Neuronal stem cell (in vitro differentiated cells): Measurements from ENCODE around the gene C5orf24.

Experiments
- DNase-seq: peaks from one replicate; pipeline ENCODE4 v3.0.0-alpha.2; 2013; ENCODE audit warnings: low spot score
- H2AFZ ChIP-seq: one replicate; pipeline ENCODE4 v1.6.1; 2013; ENCODE audit warnings: mild to moderate bottlenecking, low read length, inconsistent platforms
- H2AK5ac ChIP-seq: 2 replicates; pipeline ENCODE4 v1.6.1; 2013; ENCODE audit warnings: low read depth, mild to moderate bottlenecking, inconsistent platforms, low read length, moderate library complexity, mixed read lengths
- H2BK120ac ChIP-seq: 2 replicates; pipeline ENCODE4 v1.6.1; 2013; ENCODE audit warnings: low read depth, mild to moderate bottlenecking, inconsistent platforms, low read length, moderate library complexity, mixed read lengths
- H2BK12ac ChIP-seq: one replicate; pipeline ENCODE4 v1.6.1; 2013; ENCODE audit warnings: low read length, inconsistent platforms
- H2BK15ac ChIP-seq: 2 replicates; pipeline ENCODE4 v1.6.1; 2013; ENCODE audit warnings: mild to moderate bottlenecking, low read length, inconsistent platforms, mixed read lengths
- H2BK5ac ChIP-seq: one replicate; pipeline ENCODE4 v1.6.1; 2013; ENCODE audit warnings: inconsistent platforms, mild to moderate bottlenecking, low read length, moderate library complexity
- H3K14ac ChIP-seq: one replicate; pipeline ENCODE4 v1.6.1; 2013; ENCODE audit warnings: low read length, inconsistent platforms
- H3K18ac ChIP-seq: 2 replicates; pipeline ENCODE4 v1.6.1; 2013; ENCODE audit warnings: low read length, inconsistent platforms
- H3K23ac ChIP-seq: 2 replicates; pipeline ENCODE4 v1.6.1; 2013; ENCODE audit warnings: low read depth, mild to moderate bottlenecking, mixed read lengths, low read length, inconsistent platforms; ENCODE audit not compliant: poor library complexity
- H3K27ac ChIP-seq: replicated peaks from 3 replicates; pipeline ENCODE4 v1.5.1; 2013; ENCODE audit warnings: low read length, inconsistent platforms
- H3K27me3 ChIP-seq, 3 experiments: 2 replicates each; pipeline ENCODE4 v1.6.1; 2013; ENCODE audit warnings: low read length in 3 of 3, mild to moderate bottlenecking in 2 of 3, inconsistent platforms in 1 of 3, low read depth in 1 of 3, mixed read lengths in 1 of 3, moderate library complexity in 1 of 3; ENCODE audit not compliant: control insufficient read depth in 3 of 3, insufficient read depth in 3 of 3
- H3K36me3 ChIP-seq, 2 donors: replicated peaks in 1 of 2; 2 replicates each; pipeline ENCODE4 v1.6.1; 2013; ENCODE audit warnings: low read length in 2 of 2; ENCODE audit not compliant: control insufficient read depth in 2 of 2, insufficient read depth in 2 of 2
- H3K4ac ChIP-seq: 2 replicates; pipeline ENCODE4 v1.6.1; 2013; ENCODE audit warnings: inconsistent platforms, mild to moderate bottlenecking, low read length, moderate library complexity
- H3K4me1 ChIP-seq, 2 donors: 1 replicate in 1 of 2; 2 replicates in 1 of 2; pipeline ENCODE4 v1.6.1; 2013; ENCODE audit warnings: low read length in 2 of 2, low read depth in 1 of 2; ENCODE audit not compliant: control insufficient read depth in 2 of 2, insufficient read depth in 1 of 2
- H3K4me2 ChIP-seq: one replicate; pipeline ENCODE4 v1.6.1; 2013; ENCODE audit warnings: mild to moderate bottlenecking, low read length, inconsistent platforms; ENCODE audit not compliant: insufficient read depth, poor library complexity, severe bottlenecking
- H3K4me3 ChIP-seq, 2 donors: 2 replicates each; pipeline ENCODE4 v1.5.1; 2013; ENCODE audit warnings: low read length in 2 of 2, mild to moderate bottlenecking in 2 of 2, inconsistent platforms in 1 of 2, moderate library complexity in 1 of 2
- H3K79me1 ChIP-seq: one replicate; pipeline ENCODE4 v1.6.1; 2013; ENCODE audit warnings: low read depth, mild to moderate bottlenecking, inconsistent platforms, low read length, moderate library complexity
- H3K9ac ChIP-seq: one replicate; pipeline ENCODE4 v1.6.1; 2013; ENCODE audit warnings: mild to moderate bottlenecking, low read depth, low read length, inconsistent platforms; ENCODE audit not compliant: poor library complexity
- H3K9me3 ChIP-seq, 2 donors: replicated peaks in 1 of 2; 2 replicates each; pipeline versions ENCODE3 to v1.6.1; 2013; ENCODE audit warnings: low read length in 2 of 2, mild to moderate bottlenecking in 2 of 2, inconsistent platforms in 1 of 2, low read depth in 1 of 2, mixed read lengths in 1 of 2, moderate library complexity in 1 of 2; ENCODE audit not compliant: control insufficient read depth in 2 of 2, insufficient read depth in 1 of 2
- H4K8ac ChIP-seq: one replicate; pipeline ENCODE4 v1.6.1; 2013; ENCODE audit warnings: low read depth, mild to moderate bottlenecking, inconsistent platforms, low read length, moderate library complexity
- H4K91ac ChIP-seq: one replicate; pipeline ENCODE4 v1.6.1; 2013; ENCODE audit warnings: low read length, low read depth, mild to moderate bottlenecking, inconsistent platforms; ENCODE audit not compliant: poor library complexity
- WGBS, 2 donors: extraction: QIAGEN DNeasy Blood & Tissue Kit; methylation state at CpG; one replicate each; pipeline ENCODE4 v1.1.7; 2013; ENCODE audit warnings: missing lambda C conversion rate in 2 of 2, mixed read lengths in 1 of 2; ENCODE audit not compliant: insufficient read length in 2 of 2, insufficient replicate concordance in 1 of 2; ENCODE audit errors: extremely low coverage in 2 of 2; 5-methylcytosine and 5-hydroxymethylcytosine counted together

C5orf24 gene

DNA sequence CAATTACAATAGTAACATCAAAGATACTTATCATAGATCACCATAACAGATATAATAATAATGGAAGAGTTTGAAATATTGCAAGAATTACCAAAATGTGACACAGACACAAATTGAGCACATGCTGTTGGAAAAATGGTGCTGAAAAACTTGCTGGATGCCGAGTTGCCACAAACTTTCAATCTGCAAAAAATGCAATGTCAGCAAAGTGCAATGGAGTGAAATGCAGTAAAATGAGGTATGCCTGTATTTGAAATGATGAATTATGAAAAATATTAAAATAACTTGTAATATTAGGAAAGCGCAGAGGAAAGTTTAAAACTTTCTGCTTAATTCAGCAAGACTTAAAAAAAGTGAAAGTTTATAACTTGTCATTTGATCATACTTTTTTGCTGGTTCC, 47.2 kb downstream of the C5orf24 start:
- H2BK12ac ChIP-seq, result no peak overlapping the region
- H2BK5ac ChIP-seq, result no peak overlapping the region
- no peaks in the 10 kb centered on the region for H3K79me1 ChIP-seq
- H2BK120ac ChIP-seq, result no peak overlapping the region
- H3K27me3 ChIP-seq, result no peaks in the 10 kb centered on the region
- H3K36me3 ChIP-seq, result peaks cover 0 to 48% of the 10 kb centered on the region in 2 donors
- no peak overlapping the region for H2BK15ac ChIP-seq
- no peak for DNase-seq
- H3K4me1 ChIP-seq, result peaks cover 0 to 3% of the 10 kb centered on the region in 2 donors
- H3K14ac ChIP-seq, result no peak overlapping the region
- 100% methylated on average over 1 of the region's 2 CpGs; no CpG with 5 or more reads in 1 of the 2 donors for WGBS, 2 donors
- no peak overlapping the region for H3K9ac ChIP-seq
- no peak overlapping the region for H2AFZ ChIP-seq
- H2AK5ac ChIP-seq, result no peak overlapping the region
- peaks cover 0 to 10% of the 10 kb centered on the region in 2 donors for H3K9me3 ChIP-seq
- H4K8ac ChIP-seq, result no peak overlapping the region
- H3K23ac ChIP-seq, result no peak overlapping the region
- no peak overlapping the region for H3K4ac ChIP-seq
- no peak overlapping the region for H4K91ac ChIP-seq
- no peak overlapping the region for H3K4me2 ChIP-seq
- no peak overlapping the region for H3K27ac ChIP-seq
- H3K4me3 ChIP-seq, result no peak overlapping the region
- H3K18ac ChIP-seq, result no peak overlapping the region

DNA sequence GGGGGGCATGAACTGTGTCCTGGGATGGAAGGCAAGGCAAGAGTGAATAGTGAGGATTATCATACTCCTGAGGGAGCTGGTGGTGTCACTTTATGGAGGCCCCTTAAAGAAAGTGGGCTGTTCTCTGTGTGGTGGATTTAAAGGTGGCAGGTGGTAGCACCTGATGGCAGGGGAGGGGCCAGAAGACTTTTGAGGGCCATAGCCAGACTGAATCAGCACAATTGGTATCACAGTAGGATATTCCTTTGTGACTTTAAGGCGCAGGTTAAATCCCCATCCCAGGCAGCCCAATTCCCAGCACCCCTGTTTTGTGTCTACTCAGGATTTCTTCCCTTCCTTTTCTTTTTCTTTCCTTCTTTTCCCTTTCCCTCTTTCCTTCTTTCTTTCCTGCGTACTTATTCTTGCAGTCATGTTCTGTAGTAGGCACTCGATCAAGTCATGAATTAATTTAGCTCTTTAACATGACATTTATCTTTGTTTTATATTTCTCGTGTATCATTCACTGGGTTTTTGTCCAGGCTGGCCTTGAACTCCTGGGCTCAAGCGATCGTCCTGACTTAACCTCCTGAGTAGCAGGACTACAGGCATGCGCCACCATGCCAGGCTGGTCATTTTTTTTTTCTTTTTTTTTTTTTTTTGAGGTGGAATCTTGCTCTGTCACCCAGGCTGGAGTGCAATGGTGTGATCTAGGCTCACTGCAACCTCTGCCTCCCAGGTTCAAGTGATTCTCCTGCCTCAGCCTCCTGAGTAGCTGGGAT, 48.2 kb downstream of the C5orf24 start:
- no peak overlapping the region for H2AK5ac ChIP-seq
- no peaks in the 10 kb centered on the region for H3K79me1 ChIP-seq
- no peak overlapping the region for H2BK15ac ChIP-seq
- H3K4ac ChIP-seq, result no peak overlapping the region
- H3K4me3 ChIP-seq, result no peak overlapping the region
- H3K9me3 ChIP-seq, result peaks cover 0 to 10% of the 10 kb centered on the region in 2 donors
- H4K8ac ChIP-seq, result no peak overlapping the region
- H3K36me3 ChIP-seq, result peaks cover 0 to 43% of the 10 kb centered on the region in 2 donors
- H2AFZ ChIP-seq, result no peak overlapping the region
- H2BK5ac ChIP-seq, result no peak overlapping the region
- H3K14ac ChIP-seq, result no peak overlapping the region
- no peak overlapping the region for H3K9ac ChIP-seq
- H4K91ac ChIP-seq, result no peak overlapping the region
- H2BK12ac ChIP-seq, result no peak overlapping the region
- H2BK120ac ChIP-seq, result no peak overlapping the region
- H3K4me2 ChIP-seq, result no peak overlapping the region
- H3K27me3 ChIP-seq, result no peaks in the 10 kb centered on the region
- no CpG with 5 or more reads among the region's 7 CpGs for WGBS, 2 donors
- H3K23ac ChIP-seq, result no peak overlapping the region
- no peak overlapping the region for H3K27ac ChIP-seq
- no peak overlapping the region for H3K18ac ChIP-seq
- peaks cover 0 to 3% of the 10 kb centered on the region in 2 donors for H3K4me1 ChIP-seq
- DNase-seq, result no peak

DNA sequence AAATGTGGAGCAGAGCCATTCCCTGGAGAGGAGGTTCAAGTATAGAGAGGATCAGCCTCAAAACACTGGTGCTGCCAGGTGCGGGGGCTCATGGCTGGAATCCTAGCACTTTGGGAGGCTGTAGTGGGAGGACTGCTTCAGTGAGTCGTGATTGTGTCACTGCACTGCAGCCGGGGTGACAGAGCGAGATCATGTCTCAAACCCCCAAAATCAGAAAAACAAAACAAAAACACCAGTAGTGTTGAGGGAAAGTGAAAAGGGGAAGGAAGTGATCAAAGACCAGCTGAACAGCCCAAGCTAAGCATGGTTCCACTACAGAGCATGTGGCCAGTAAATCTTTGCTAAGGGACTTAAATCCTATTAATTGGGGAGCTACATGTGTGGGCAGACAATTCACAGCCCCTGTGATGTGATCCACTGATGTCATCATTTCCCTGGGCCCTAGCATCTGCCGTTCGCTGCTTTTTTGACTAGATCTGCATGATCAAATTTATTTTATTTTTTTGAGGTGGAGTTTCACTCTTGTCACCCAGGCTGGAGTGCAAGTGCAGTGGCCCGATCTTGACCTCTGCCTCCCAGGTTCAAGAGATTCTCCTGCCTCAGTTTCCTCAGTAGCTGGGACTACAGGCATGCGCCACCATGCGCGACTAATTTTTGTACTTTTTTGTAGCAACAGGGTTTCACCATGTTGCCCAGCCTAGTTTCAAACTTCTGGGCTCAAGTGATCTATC, 56.5 kb downstream of the C5orf24 start:
- no CpG with 5 or more reads among the region's 10 CpGs for WGBS, 2 donors
- no peak overlapping the region for H4K8ac ChIP-seq

DNA sequence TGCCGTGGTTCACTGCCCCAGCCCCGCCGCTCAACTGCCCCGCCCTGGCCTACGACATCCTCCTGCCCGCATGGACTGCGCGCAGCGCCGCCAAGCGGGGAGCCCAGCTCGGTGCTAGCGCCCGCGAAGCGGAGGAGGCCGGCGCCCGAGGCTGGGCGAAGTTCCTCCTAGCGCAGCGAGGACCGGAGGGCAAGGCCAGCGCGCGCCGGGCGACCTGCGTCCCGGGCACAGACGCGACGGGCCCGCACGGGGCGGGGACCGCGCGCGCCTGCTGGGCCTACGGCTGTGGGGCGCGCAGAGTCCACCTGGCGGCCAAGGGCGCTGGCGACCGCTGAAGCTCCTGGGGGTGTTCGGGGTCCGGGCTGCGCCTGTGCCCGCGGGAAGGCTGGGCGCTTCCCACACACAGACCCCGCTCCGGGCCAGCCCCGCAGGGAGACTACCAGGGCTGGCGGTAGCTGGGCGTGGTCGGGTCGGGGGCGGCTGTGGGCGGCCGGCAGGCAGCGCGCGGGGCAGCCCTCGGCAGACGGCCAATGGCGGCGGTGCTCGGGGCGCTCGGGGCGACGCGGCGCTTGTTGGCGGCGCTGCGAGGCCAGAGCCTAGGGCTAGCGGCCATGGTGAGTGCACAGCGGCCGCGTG, 59.0 kb downstream of the C5orf24 start, which contains the start of gene PCBD2:
Gene PCBD2, plus strand, starts transcription at position 522 of the 636 bp plus-strand sequence. Its CDS starts 9 bp downstream, at position 531.
- WGBS, 2 donors, result no CpG with 5 or more reads among the region's 84 CpGs
- Histone ChIP-seq H3K79me1 (no peaks in the 10 kb centered on the region), H3K4ac (no peak within 1 kb of the TSS), H2BK120ac (no peak within 1 kb of the TSS), H3K27me3 (no peaks in the 10 kb centered on the region), H4K91ac (no peak within 1 kb of the TSS), H4K8ac (no peak within 1 kb of the TSS), H3K14ac (no peak within 1 kb of the TSS), H2AFZ (peak within 1 kb of the TSS; percentile 100), H3K9me3 (no peaks in the 10 kb centered on the region), H2BK5ac (peak within 1 kb of the TSS; percentile 35), H3K23ac (peak within 1 kb of the TSS; percentile 96), H3K4me2 (peak within 1 kb of the TSS; percentile 91), H3K18ac (peak within 1 kb of the TSS; percentile 90), H2BK15ac (peak within 1 kb of the TSS; percentile 58), H2AK5ac (peak within 1 kb of the TSS; percentile 70), H3K4me1 (peaks cover 0 to 2% of the 10 kb centered on the region in 2 donors), H3K9ac (peak within 1 kb of the TSS; percentile 86), H2BK12ac (no peak within 1 kb of the TSS), H3K4me3 (peak within 1 kb of the TSS; percentile 75 to 91), H3K27ac (peak within 1 kb of the TSS; percentile 57), H3K36me3 (peaks cover 0 to 23% of the 10 kb centered on the region in 2 donors)
- DNase-seq, result peak; percentile 81

More for the DNA sequence above, 56.5 kb downstream of the C5orf24 start:
- Histone ChIP-seq H3K18ac (no peak overlapping the region), H3K9me3 (no peaks in the 10 kb centered on the region), H3K23ac (no peak overlapping the region), H3K4me1 (peaks cover 0 to 2% of the 10 kb centered on the region in 2 donors), H2AFZ (no peak overlapping the region), H2AK5ac (no peak overlapping the region), H2BK15ac (no peak overlapping the region), H3K36me3 (peaks cover 0 to 27% of the 10 kb centered on the region in 2 donors), H2BK12ac (no peak overlapping the region), H4K91ac (no peak overlapping the region), H3K27me3 (no peaks in the 10 kb centered on the region), H2BK120ac (no peak overlapping the region), H3K4ac (no peak overlapping the region), H3K9ac (no peak overlapping the region), H3K4me3 (no peak overlapping the region), H3K14ac (no peak overlapping the region), H3K4me2 (no peak overlapping the region), H2BK5ac (no peak overlapping the region), H3K79me1 (no peaks in the 10 kb centered on the region), H3K27ac (no peak overlapping the region)
- DNase-seq, result no peak
